Measurements from ENCODE around the gene LRRTM1. TPM values are rescaled to one million over a fixed set of nuclear protein-coding genes. Genes with fewer than 3 reads are reported as not detected.

The LRRTM1 gene
- polyA plus RNA-seq, 1 experiment, result not detected

- Histone ChIP-seq H3K27ac (ENCODE audit: low read depth, low read length) (no peak overlapping the region), H3K4me3 (ENCODE audit: low read depth, low read length) (no peak overlapping the region), H3K27me3 (ENCODE audit: control insufficient read depth, insufficient read depth, low read length) (no peaks in the 10 kb centered on the region), H3K9me3 (ENCODE audit: control insufficient read depth, insufficient read depth, low read length) (no peaks in the 10 kb centered on the region)
- DNase-seq (ENCODE audit: low read depth, low spot score), result no peak
- CTCF ChIA-PET, result interaction anchor here (3.0 kb wide), 1 partner anchor 21 kb away, joined by 10 read pairs; no protein-coding TSS in a partner anchor
- TF ChIP-seq, protein P1, sequence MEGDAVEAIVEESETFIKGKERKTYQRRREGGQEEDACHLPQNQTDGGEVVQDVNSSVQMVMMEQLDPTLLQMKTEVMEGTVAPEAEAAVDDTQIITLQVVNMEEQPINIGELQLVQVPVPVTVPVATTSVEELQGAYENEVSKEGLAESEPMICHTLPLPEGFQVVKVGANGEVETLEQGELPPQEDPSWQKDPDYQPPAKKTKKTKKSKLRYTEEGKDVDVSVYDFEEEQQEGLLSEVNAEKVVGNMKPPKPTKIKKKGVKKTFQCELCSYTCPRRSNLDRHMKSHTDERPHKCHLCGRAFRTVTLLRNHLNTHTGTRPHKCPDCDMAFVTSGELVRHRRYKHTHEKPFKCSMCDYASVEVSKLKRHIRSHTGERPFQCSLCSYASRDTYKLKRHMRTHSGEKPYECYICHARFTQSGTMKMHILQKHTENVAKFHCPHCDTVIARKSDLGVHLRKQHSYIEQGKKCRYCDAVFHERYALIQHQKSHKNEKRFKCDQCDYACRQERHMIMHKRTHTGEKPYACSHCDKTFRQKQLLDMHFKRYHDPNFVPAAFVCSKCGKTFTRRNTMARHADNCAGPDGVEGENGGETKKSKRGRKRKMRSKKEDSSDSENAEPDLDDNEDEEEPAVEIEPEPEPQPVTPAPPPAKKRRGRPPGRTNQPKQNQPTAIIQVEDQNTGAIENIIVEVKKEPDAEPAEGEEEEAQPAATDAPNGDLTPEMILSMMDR (IDR thresholded peaks at IDR 0.05; ENCODE audit: low read depth, low read length), result no peak
- POLR2A ChIA-PET, result no interaction called here
Measured at GRCh38 chr2:80259292-80259691, 45.3 kb downstream of the LRRTM1 start.

DNA sequence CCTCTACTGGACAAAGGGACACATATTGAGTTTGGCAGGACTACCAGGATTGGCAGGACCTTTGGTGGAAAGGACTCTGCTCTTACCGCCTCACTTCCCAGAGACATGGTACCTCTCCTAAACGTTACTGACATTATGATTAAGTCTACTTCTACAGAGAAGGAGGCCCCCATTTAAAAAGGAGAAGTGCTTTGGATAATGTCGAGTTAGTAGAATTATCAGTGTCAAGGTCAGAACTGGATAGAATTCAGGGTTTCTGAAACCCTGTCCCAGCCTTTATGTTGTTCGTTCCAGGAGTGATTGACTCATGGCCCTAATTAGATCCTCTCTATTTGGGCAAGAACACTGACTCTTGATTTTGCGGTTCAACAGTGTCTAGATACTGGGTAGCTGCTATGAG is 45.8 kb downstream of the LRRTM1 start:
- DNase-seq (ENCODE audit: low read depth, low spot score), result no peak
- ChIA-PET POLR2A (no interaction called here), CTCF (interaction anchor here (3.0 kb wide), 1 partner anchor 20 kb away, joined by 10 read pairs; no protein-coding TSS in a partner anchor)
- no peak overlapping the region for H3K4me3 ChIP-seq (ENCODE audit: low read depth, low read length)
- H3K27ac ChIP-seq (ENCODE audit: low read depth, low read length), result no peak overlapping the region
- TF ChIP-seq, protein P1 (IDR thresholded peaks at IDR 0.05; ENCODE audit: low read depth, low read length), result no peak
- H3K27me3 ChIP-seq (ENCODE audit: control insufficient read depth, insufficient read depth, low read length), result no peaks in the 10 kb centered on the region
- H3K9me3 ChIP-seq (ENCODE audit: control insufficient read depth, insufficient read depth, low read length), result no peaks in the 10 kb centered on the region

DNA sequence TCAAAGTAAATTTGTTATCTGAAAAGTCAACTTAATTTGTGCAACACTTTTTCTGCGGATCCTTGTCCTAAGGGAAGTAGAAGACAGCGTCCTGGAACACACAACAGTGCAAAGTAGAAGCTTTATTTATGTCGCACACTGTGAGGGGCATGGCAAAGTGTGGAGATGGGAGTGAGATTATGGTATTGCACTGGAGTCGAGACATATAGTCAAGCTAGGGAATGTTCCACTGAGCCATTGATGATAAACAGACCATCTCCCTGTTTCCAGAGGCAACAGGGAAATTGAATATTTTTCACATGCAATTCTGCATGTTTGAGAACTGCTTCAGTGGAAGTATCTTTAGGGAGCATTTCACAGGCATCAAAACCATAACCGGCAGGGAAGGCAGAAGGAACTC is 46.2 kb downstream of the LRRTM1 start:
- Histone ChIP-seq H3K27me3 (ENCODE audit: control insufficient read depth, insufficient read depth, low read length) (no peaks in the 10 kb centered on the region), H3K4me3 (ENCODE audit: low read depth, low read length) (no peak overlapping the region), H3K27ac (ENCODE audit: low read depth, low read length) (no peak overlapping the region), H3K9me3 (ENCODE audit: control insufficient read depth, insufficient read depth, low read length) (no peaks in the 10 kb centered on the region)
- TF ChIP-seq, protein P1 (IDR thresholded peaks at IDR 0.05; ENCODE audit: low read depth, low read length), result no peak
- ChIA-PET POLR2A (no interaction called here), CTCF (no interaction called here)
- no peak for DNase-seq (ENCODE audit: low read depth, low spot score)

GRCh38 chr2:80257450-80257849 is 47.1 kb downstream of the LRRTM1 start:
- Histone ChIP-seq H3K4me3 (ENCODE audit: low read depth, low read length) (no peak overlapping the region), H3K9me3 (ENCODE audit: control insufficient read depth, insufficient read depth, low read length) (no peaks in the 10 kb centered on the region), H3K27me3 (ENCODE audit: control insufficient read depth, insufficient read depth, low read length) (no peaks in the 10 kb centered on the region), H3K27ac (ENCODE audit: low read depth, low read length) (no peak overlapping the region)
- CTCF ChIA-PET, result interaction anchor here (1.3 to 1.5 kb wide), 2 partner anchors 242 to 245 kb away, joined by 8 to 12 read pairs; no protein-coding TSS in a partner anchor
- TF ChIP-seq, protein P1 (IDR thresholded peaks at IDR 0.05; ENCODE audit: low read depth, low read length), result no peak
- POLR2A ChIA-PET, result no interaction called here
- no peak for DNase-seq (ENCODE audit: low read depth, low spot score)

- CTCF ChIA-PET, result interaction anchor here (1.3 to 1.5 kb wide), 2 partner anchors 242 to 246 kb away, joined by 8 to 12 read pairs; no protein-coding TSS in a partner anchor
- DNase-seq (ENCODE audit: low read depth, low spot score), result no peak
- Histone ChIP-seq H3K27me3 (ENCODE audit: control insufficient read depth, insufficient read depth, low read length) (no peaks in the 10 kb centered on the region), H3K27ac (ENCODE audit: low read depth, low read length) (no peak overlapping the region), H3K4me3 (ENCODE audit: low read depth, low read length) (no peak overlapping the region), H3K9me3 (ENCODE audit: control insufficient read depth, insufficient read depth, low read length) (no peaks in the 10 kb centered on the region)
- TF ChIP-seq, protein P1 (IDR thresholded peaks at IDR 0.05; ENCODE audit: low read depth, low read length), result no peak
- POLR2A ChIA-PET, result no interaction called here
Measured at GRCh38 chr2:80256782-80257167, 47.8 kb downstream of the LRRTM1 start.

Data from AG04450 (cell line).